A549 treated with AZD2906 at 1 μM for 4 hours (cell line): Measurements from ENCODE around the gene VAC14. TPM values are rescaled to one million over a fixed set of nuclear protein-coding genes. Genes with fewer than 3 reads are reported as not detected.

Source experiments
- total RNA-seq: library from RNA; stranded (reverse); fragments of 200-300 nt; extraction: Qiagen RNA extraction; gene quantifications from 5 replicates; pipeline ENCODE4 v1.2.3, GENCODE V29; 2022

VAC14 gene
- 29.7 to 35.4 TPM (median 33.7 TPM) in 5 replicates for total RNA-seq

GRCh38 chr16:70800781-70801480, at the start of gene VAC14:
VAC14 (minus strand) TSS chr16:70801158; CDS start chr16:70800900, 258 bp downstream.

GRCh38 chr16:70685938-70686375, 115.0 kb downstream of the VAC14 start, which contains the start of gene MTSS2:
MTSS2 (minus strand) TSS chr16:70686053; CDS start chr16:70685791, 262 bp downstream.

GRCh38 chr16:70646260-70647241, 154.4 kb downstream of the VAC14 start, which contains the start of gene IL34:
IL34 (plus strand) TSS chr16:70646559; CDS start chr16:70646948, 389 bp downstream.

Other genes with a start within 250 kb of the VAC14 start
- 0.26 to 0.63 TPM (median 0.52 TPM) in 5 replicates for gene IL34, start 154.6 kb downstream of the VAC14 start, total RNA-seq
- 71.1 to 106 TPM (median 93.0 TPM) in 5 replicates for gene MTSS2, start 115.1 kb downstream of the VAC14 start, total RNA-seq